Skeletal muscle satellite cell (primary cell): Measurements from ENCODE around the gene UBE2QL1.

Source experiments
- H3K27me3 ChIP-seq: 2 replicates; pipeline ENCODE4 v1.7.0; 2013; ENCODE audit warnings: low read length; ENCODE audit not compliant: control insufficient read depth, insufficient read depth
- H3K36me3 ChIP-seq: 2 replicates; pipeline ENCODE4 v1.7.0; 2013; ENCODE audit warnings: mild to moderate bottlenecking, control low read depth, low read length; ENCODE audit not compliant: insufficient read depth
- H3K4me1 ChIP-seq: 2 replicates; pipeline ENCODE4 v1.7.0; 2013; ENCODE audit warnings: low read length; ENCODE audit not compliant: control insufficient read depth, insufficient read depth
- H3K4me2 ChIP-seq: 2 replicates; pipeline ENCODE4 v1.7.0; 2013; ENCODE audit warnings: mild to moderate bottlenecking, low read length
- H3K4me3 ChIP-seq: 2 replicates; pipeline ENCODE4 v1.7.0; 2013; ENCODE audit warnings: low read length
- H3K9ac ChIP-seq: 2 replicates; pipeline ENCODE4 v1.7.0; 2013; ENCODE audit warnings: mild to moderate bottlenecking, low read depth, low read length, moderate library complexity
- H3K9me3 ChIP-seq: replicated peaks from 2 replicates; pipeline ENCODE4 v1.7.0; 2013; ENCODE audit warnings: mild to moderate bottlenecking, control low read depth, low read length

The UBE2QL1 gene

GRCh38 chr5:6410421-6410820 is 38.2 kb upstream of the UBE2QL1 start:
- peaks cover 12% of the 10 kb centered on the region for H3K27me3 ChIP-seq
- H3K36me3 ChIP-seq = no peaks in the 10 kb centered on the region
- no peak overlapping the region for H3K9ac ChIP-seq

DNA sequence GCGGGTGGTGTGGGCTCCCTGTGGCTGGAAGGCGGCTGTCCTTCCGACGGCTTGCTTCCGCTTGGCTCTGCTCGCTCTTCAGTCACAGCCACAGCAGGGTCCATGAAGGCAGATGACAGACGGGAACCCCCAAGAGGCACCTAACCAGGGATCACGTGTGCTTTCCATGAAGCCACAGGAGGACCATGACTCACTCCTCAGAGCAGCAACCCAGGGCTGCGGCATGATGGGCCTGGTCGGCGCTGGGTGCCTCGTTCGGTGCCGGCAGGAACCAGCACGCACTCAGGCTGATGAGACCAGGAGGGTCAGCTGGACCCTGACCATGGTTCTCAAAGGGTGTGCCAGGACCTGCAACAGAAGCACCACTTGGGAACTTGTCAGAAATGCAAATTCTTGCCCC is 37.5 kb upstream of the UBE2QL1 start:
- Histone ChIP-seq H3K4me1 (no peaks in the 10 kb centered on the region), H3K9ac (no peak overlapping the region), H3K4me3 (no peak overlapping the region), H3K36me3 (no peaks in the 10 kb centered on the region), H3K27me3 (peaks cover 12% of the 10 kb centered on the region), H3K9me3 (no peaks in the 10 kb centered on the region), H3K4me2 (no peak overlapping the region)

More at GRCh38 chr5:6410421-6410820, 38.2 kb upstream of the UBE2QL1 start:
- Histone ChIP-seq H3K9me3 (no peaks in the 10 kb centered on the region), H3K4me1 (no peaks in the 10 kb centered on the region), H3K4me2 (no peak overlapping the region), H3K4me3 (no peak overlapping the region)

- no peaks in the 10 kb centered on the region for H3K9me3 ChIP-seq
- H3K4me3 ChIP-seq = no peak overlapping the region
- H3K27me3 ChIP-seq = peaks cover 9% of the 10 kb centered on the region
- H3K36me3 ChIP-seq = no peaks in the 10 kb centered on the region
- H3K9ac ChIP-seq = no peak overlapping the region
- H3K4me2 ChIP-seq = no peak overlapping the region
- no peaks in the 10 kb centered on the region for H3K4me1 ChIP-seq
Measured at GRCh38 chr5:6412811-6413210, 35.8 kb upstream of the UBE2QL1 start.

DNA sequence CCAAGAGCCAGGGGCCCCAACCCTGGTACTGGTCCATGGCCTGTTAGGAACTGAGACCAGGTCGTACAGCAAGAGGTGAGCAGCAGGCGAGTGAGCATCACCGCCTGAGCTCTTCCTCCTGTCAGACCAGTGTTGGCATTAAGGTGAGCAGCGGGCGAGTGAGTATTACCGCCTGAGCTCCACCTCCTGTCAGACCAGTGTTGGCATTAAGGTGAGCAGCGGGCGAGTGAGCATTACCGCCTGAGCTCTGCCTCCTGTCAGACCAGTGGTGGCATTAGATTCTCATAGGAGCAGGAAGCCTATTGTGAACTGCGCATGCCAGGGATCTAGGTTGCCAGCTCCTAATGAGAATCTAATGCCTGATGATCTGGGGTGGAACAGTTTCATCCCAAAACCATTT is 31.0 kb upstream of the UBE2QL1 start:
- Histone ChIP-seq H3K36me3 (no peaks in the 10 kb centered on the region), H3K4me1 (peaks cover 5% of the 10 kb centered on the region), H3K9ac (no peak overlapping the region)

DNA sequence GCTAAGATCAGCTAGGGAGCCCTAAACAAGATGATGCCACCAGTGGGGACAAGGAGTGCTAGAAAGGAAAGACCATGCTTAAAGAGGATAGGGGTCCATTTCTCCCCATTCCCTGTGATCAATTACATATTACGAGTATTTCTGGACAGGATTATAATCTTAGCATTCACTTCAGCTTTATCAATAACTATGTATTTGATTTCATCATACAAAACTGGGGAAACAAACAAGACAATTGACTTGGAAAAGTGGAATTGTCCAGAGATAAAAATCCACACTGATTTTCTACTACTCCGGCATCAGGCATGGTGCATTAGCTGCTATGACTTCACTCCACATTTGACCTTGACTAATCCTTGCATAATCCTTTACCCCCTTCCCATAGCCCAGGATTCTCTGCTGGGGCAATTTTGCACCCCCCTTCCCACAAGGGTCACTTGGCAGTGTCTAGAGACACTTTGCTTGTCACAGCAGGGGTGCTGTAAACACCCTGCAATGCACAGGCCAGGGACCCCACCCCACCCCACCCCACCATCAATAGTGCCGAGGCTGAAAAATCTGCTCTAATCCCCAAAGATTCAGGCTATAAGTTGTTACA is 29.9 kb upstream of the UBE2QL1 start:
- H3K36me3 ChIP-seq = no peaks in the 10 kb centered on the region
- peaks cover 5% of the 10 kb centered on the region for H3K4me1 ChIP-seq
- H3K27me3 ChIP-seq = peaks cover 10% of the 10 kb centered on the region
- no peak overlapping the region for H3K9ac ChIP-seq
- H3K4me3 ChIP-seq = no peak overlapping the region
- no peaks in the 10 kb centered on the region for H3K9me3 ChIP-seq
- H3K4me2 ChIP-seq = no peak overlapping the region

More for the DNA sequence above, 31.0 kb upstream of the UBE2QL1 start:
- no peak overlapping the region for H3K4me2 ChIP-seq
- H3K27me3 ChIP-seq = peaks cover 16% of the 10 kb centered on the region
- H3K4me3 ChIP-seq = no peak overlapping the region
- H3K9me3 ChIP-seq = no peaks in the 10 kb centered on the region

GRCh38 chr5:6419340-6419852 is 29.3 kb upstream of the UBE2QL1 start:
- H3K4me3 ChIP-seq = no peak overlapping the region
- H3K9me3 ChIP-seq = no peaks in the 10 kb centered on the region
- peaks cover 10% of the 10 kb centered on the region for H3K27me3 ChIP-seq
- peaks cover 5% of the 10 kb centered on the region for H3K4me1 ChIP-seq
- H3K9ac ChIP-seq = no peak overlapping the region
- H3K4me2 ChIP-seq = no peak overlapping the region
- no peaks in the 10 kb centered on the region for H3K36me3 ChIP-seq

- no peak overlapping the region for H3K9ac ChIP-seq
- peaks cover 5% of the 10 kb centered on the region for H3K4me1 ChIP-seq
- H3K4me3 ChIP-seq = no peak overlapping the region
- H3K9me3 ChIP-seq = no peaks in the 10 kb centered on the region
- H3K4me2 ChIP-seq = no peak overlapping the region
- no peaks in the 10 kb centered on the region for H3K36me3 ChIP-seq
- peaks cover 10% of the 10 kb centered on the region for H3K27me3 ChIP-seq
Measured at GRCh38 chr5:6423327-6424109, 25.1 kb upstream of the UBE2QL1 start.

GRCh38 chr5:6424110-6424659 is 24.5 kb upstream of the UBE2QL1 start:
- H3K4me2 ChIP-seq = no peak overlapping the region
- H3K36me3 ChIP-seq = no peaks in the 10 kb centered on the region
- H3K9ac ChIP-seq = no peak overlapping the region
- no peaks in the 10 kb centered on the region for H3K9me3 ChIP-seq
- H3K27me3 ChIP-seq = peaks cover 10% of the 10 kb centered on the region
- H3K4me3 ChIP-seq = no peak overlapping the region
- H3K4me1 ChIP-seq = peaks cover 5% of the 10 kb centered on the region

GRCh38 chr5:6424700-6425099 is 24.0 kb upstream of the UBE2QL1 start:
- no peak overlapping the region for H3K4me2 ChIP-seq
- peaks cover 10% of the 10 kb centered on the region for H3K27me3 ChIP-seq
- H3K9ac ChIP-seq = no peak overlapping the region
- no peaks in the 10 kb centered on the region for H3K36me3 ChIP-seq
- H3K4me3 ChIP-seq = no peak overlapping the region
- H3K9me3 ChIP-seq = no peaks in the 10 kb centered on the region
- peaks cover 2% of the 10 kb centered on the region for H3K4me1 ChIP-seq

- peaks cover 13% of the 10 kb centered on the region for H3K27me3 ChIP-seq
- H3K36me3 ChIP-seq = no peaks in the 10 kb centered on the region
- no peak overlapping the region for H3K4me2 ChIP-seq
- no peak overlapping the region for H3K9ac ChIP-seq
- no peak overlapping the region for H3K4me3 ChIP-seq
- H3K4me1 ChIP-seq = no peaks in the 10 kb centered on the region
- no peaks in the 10 kb centered on the region for H3K9me3 ChIP-seq
Measured at GRCh38 chr5:6427694-6428093, 21.0 kb upstream of the UBE2QL1 start.

DNA sequence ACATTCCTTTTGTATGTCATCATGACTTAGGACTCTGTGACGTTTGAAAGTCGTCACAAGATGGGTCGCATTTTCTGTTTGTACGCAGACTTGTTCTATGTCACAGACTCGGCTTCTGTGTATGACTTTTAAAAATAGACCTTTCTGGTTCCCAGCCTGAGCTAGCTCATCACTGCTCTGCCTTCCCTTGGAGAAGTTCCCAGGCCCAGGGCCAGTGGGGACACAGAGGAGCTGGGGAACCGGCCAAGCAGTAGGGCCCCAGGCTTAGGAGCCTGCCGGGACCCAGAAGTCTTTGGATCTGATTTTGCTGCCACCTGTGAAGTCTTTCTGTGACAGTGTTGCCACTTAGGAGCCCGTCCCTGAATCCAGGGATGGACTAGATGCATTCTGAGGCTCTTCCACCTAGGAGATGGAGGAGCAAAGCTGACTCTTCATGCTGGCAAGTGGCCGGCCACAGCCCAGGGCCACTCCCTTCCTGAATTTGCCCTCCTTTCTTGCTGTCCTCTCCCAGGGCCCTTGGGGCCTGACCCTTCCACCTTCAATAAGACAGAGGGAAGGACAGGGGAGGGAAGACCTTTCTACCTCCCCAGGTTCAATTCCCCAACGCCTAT is 18.1 kb upstream of the UBE2QL1 start:
- H3K9ac ChIP-seq = no peak overlapping the region
- no peak overlapping the region for H3K4me3 ChIP-seq
- H3K9me3 ChIP-seq = no peaks in the 10 kb centered on the region
- no peaks in the 10 kb centered on the region for H3K4me1 ChIP-seq
- no peaks in the 10 kb centered on the region for H3K36me3 ChIP-seq
- H3K27me3 ChIP-seq = peaks cover 15% of the 10 kb centered on the region
- H3K4me2 ChIP-seq = no peak overlapping the region
